NCI-H1105 (cell line): ENCODE results near the gene PAQR4.

Experiments
- DNase-seq: peaks from one replicate; lab custom pipeline; 2025; lab: John Stamatoyannopoulos, UW

The PAQR4 gene

GRCh38 chr16:3007957-3008689, 39.0 kb downstream of the PAQR4 start:
- DNase-seq = no peak

- DNase-seq = no peak
Measured at GRCh38 chr16:3008690-3009037, 39.5 kb downstream of the PAQR4 start.

- DNase-seq = no peak
Measured at GRCh38 chr16:3009568-3010390, 40.6 kb downstream of the PAQR4 start.

- no peak for DNase-seq
Measured at GRCh38 chr16:3010510-3010909, 41.4 kb downstream of the PAQR4 start.

- DNase-seq = peak; percentile 81
Measured at GRCh38 chr16:3012246-3012645, 43.1 kb downstream of the PAQR4 start.

GRCh38 chr16:3012828-3013420, 43.8 kb downstream of the PAQR4 start, which contains the start of gene CLDN9:
Gene CLDN9, plus strand, starts transcription at chr16:3012923. Its CDS starts 440 bp downstream, at chr16:3013363.
- peak; percentile 61 for DNase-seq

- DNase-seq = no peak
Measured at GRCh38 chr16:3013491-3013951, 44.4 kb downstream of the PAQR4 start.

GRCh38 chr16:3013998-3014690, 45.0 kb downstream of the PAQR4 start:
- DNase-seq = no peak

GRCh38 chr16:3014971-3015370, 45.8 kb downstream of the PAQR4 start:
- no peak for DNase-seq

- no peak for DNase-seq
Measured at GRCh38 chr16:3015865-3016521, 46.8 kb downstream of the PAQR4 start.

- no peak for DNase-seq
Measured at GRCh38 chr16:3017344-3017743, 48.2 kb downstream of the PAQR4 start.

- DNase-seq = no peak
Measured at GRCh38 chr16:3017794-3018506, 48.8 kb downstream of the PAQR4 start, which contains the start of gene CLDN6. Gene CLDN6, minus strand, starts transcription at chr16:3018183. Its CDS starts 2,162 bp downstream, at chr16:3016021.

- no peak for DNase-seq
Measured at GRCh38 chr16:3019594-3020246, 50.6 kb downstream of the PAQR4 start.

GRCh38 chr16:3020247-3020603, 51.1 kb downstream of the PAQR4 start, which contains the start of gene TNFRSF12A:
Gene TNFRSF12A, plus strand, starts transcription at chr16:3020368. Its CDS starts 30 bp downstream, at chr16:3020398.
- no peak for DNase-seq

- no peak for DNase-seq
Measured at GRCh38 chr16:3020604-3021448, 51.7 kb downstream of the PAQR4 start.

GRCh38 chr16:3021449-3022207, 52.5 kb downstream of the PAQR4 start:
- no peak for DNase-seq

GRCh38 chr16:3022208-3022683, 53.1 kb downstream of the PAQR4 start:
- DNase-seq = no peak

GRCh38 chr16:3022684-3023414, 53.7 kb downstream of the PAQR4 start:
- no peak for DNase-seq
